PFSK-1 (cell line): ENCODE measurements around the gene COX4I1.

Experiments
- FOXP2 ChIP-seq: optimal IDR thresholded peaks from 2 replicates; pipeline ENCODE3; 2011; ENCODE audit warnings: borderline replicate concordance, control low read depth, inconsistent platforms; ENCODE audit not compliant: insufficient read depth; ENCODE audit errors: extremely low read length, extremely low read depth
- POLR2AphosphoS5 ChIP-seq: IDR thresholded peaks from 2 replicates; pipeline ENCODE4 v1.6.1; 2012; ENCODE audit warnings: low read depth, mild to moderate bottlenecking, control low read depth, low read length, moderate library complexity
- SIN3A ChIP-seq: IDR thresholded peaks from 2 replicates; pipeline ENCODE4 v1.6.1; 2012; ENCODE audit warnings: mild to moderate bottlenecking, low read length, moderate library complexity, borderline replicate concordance; ENCODE audit not compliant: insufficient read depth
- TAF1 ChIP-seq: IDR thresholded peaks from 2 replicates; pipeline ENCODE4 v1.6.1; 2012; ENCODE audit warnings: low read length, control low read depth, borderline replicate concordance; ENCODE audit not compliant: insufficient read depth
- TF ChIP-seq, protein P1 (sequence below), 2 experiments: IDR thresholded peaks; 2 replicates each; pipeline versions ENCODE4 v1.6.1 to v1.8.0; 2011 to 2012; ENCODE audit warnings: low read depth in 2 of 2, low read length in 2 of 2, control low read depth in 1 of 2, inconsistent platforms in 1 of 2, mild to moderate bottlenecking in 1 of 2, moderate library complexity in 1 of 2; ENCODE audit not compliant: insufficient read depth in 1 of 2

The COX4I1 gene

DNA sequence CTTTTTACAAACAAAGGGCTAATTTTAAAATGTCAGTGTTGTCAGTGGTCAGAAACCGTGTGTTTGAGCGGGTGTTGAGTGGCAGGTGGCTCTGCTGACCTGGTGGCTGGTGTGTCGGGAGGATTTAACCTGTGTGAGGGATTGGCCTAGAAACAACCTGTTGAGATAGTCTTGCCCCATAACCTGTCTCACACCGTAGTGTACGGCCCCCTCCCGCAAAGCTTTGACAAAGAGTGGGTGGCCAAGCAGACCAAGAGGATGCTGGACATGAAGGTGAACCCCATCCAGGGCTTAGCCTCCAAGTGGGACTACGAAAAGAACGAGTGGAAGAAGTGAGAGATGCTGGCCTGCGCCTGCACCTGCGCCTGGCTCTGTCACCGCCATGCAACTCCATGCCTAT, 7.0 kb downstream of the COX4I1 start:
- TF ChIP-seq, protein P1, sequence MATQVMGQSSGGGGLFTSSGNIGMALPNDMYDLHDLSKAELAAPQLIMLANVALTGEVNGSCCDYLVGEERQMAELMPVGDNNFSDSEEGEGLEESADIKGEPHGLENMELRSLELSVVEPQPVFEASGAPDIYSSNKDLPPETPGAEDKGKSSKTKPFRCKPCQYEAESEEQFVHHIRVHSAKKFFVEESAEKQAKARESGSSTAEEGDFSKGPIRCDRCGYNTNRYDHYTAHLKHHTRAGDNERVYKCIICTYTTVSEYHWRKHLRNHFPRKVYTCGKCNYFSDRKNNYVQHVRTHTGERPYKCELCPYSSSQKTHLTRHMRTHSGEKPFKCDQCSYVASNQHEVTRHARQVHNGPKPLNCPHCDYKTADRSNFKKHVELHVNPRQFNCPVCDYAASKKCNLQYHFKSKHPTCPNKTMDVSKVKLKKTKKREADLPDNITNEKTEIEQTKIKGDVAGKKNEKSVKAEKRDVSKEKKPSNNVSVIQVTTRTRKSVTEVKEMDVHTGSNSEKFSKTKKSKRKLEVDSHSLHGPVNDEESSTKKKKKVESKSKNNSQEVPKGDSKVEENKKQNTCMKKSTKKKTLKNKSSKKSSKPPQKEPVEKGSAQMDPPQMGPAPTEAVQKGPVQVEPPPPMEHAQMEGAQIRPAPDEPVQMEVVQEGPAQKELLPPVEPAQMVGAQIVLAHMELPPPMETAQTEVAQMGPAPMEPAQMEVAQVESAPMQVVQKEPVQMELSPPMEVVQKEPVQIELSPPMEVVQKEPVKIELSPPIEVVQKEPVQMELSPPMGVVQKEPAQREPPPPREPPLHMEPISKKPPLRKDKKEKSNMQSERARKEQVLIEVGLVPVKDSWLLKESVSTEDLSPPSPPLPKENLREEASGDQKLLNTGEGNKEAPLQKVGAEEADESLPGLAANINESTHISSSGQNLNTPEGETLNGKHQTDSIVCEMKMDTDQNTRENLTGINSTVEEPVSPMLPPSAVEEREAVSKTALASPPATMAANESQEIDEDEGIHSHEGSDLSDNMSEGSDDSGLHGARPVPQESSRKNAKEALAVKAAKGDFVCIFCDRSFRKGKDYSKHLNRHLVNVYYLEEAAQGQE (IDR thresholded peaks at IDR 0.05; ENCODE audit: insufficient read depth in 1 of 2, low read depth in 2 of 2, low read length in 2 of 2): no peak
- TF ChIP-seq FOXP2 (no peak), TAF1 (no peak)

DNA sequence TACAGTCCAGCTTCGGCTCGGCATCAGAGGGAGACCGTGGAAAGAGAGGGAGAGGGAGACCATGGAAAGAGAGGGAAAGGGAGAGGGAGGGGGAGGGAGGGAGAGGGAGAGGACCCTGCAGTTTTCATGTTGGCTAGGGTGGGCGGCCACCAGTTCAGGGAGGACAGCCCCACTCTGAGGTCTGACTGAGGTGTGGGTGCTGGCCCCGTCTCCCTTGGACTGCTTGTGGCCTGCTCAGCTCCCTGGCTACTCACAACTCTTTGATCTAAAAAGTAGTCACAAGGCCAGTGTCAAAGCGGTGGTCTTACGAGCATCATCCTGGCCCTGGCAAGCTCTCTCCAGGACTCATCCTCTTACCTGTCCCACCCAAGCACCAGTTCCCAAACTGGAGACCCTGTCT, 9.4 kb downstream of the COX4I1 start:
- TF ChIP-seq POLR2AphosphoS5 (no peak), FOXP2 (no peak), SIN3A (no peak), TAF1 (no peak)
- TF ChIP-seq, protein P1 (IDR thresholded peaks at IDR 0.05; ENCODE audit: insufficient read depth in 1 of 2, low read depth in 2 of 2, low read length in 2 of 2): no peak

DNA sequence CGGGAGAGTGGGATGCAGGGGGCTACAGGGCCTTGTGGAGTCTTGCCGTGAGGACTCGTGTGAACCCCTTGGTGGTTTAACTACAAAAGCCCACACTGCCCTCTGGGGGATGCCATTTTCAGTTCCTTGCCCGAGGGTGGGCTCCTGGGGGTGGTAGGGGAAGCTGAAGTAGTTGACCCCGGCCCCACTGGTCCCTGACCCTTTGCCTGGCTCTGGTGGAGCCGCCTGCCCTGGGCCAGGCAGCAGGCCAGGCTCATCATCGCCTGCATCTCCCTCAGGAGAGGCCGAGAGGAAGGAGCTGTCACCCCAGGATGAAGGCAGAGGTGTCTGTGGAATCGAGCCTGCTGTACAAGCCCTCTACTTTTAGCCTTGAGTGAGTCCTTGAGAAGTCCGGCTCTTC, 10.2 kb downstream of the COX4I1 start:
- TF ChIP-seq SIN3A: no peak
- no peak for TF ChIP-seq FOXP2
- TF ChIP-seq TAF1: no peak
- TF ChIP-seq, protein P1 (IDR thresholded peaks at IDR 0.05; ENCODE audit: insufficient read depth in 1 of 2, low read depth in 2 of 2, low read length in 2 of 2): no peak
- TF ChIP-seq POLR2AphosphoS5: no peak

DNA sequence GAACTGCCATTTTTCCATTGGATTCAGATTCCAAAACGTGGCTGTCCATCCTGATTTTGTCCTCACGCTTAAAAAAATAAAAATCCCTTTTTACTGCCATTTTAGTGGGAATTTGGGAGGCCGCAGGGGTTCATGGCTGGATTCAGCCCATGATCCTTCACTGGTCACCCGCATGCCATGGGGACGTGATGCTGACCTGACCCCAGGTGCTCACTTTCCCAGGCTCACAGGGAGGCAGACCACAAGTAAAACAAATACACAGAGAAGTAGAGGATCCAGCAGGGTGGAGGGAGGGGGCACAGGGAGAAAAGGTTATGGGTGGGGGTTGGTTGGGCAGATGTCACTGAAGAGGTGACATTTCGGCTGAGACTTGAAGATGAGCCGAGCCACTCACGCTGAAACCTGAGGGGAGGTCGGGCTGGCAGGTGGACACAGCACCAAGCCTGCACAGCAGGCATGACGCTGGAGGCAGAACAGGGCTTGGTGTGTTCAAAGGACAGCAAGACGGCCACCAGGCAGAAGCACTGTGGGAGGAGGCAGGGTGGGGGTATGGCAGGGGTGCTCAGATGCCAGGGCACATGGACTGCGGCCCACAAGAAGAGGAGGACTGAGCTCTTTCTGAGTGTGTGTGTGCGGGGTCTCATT, 10.7 kb downstream of the COX4I1 start:
- TF ChIP-seq POLR2AphosphoS5 (no peak), FOXP2 (no peak), SIN3A (no peak), TAF1 (no peak)
- TF ChIP-seq, protein P1 (IDR thresholded peaks at IDR 0.05; ENCODE audit: insufficient read depth in 1 of 2, low read depth in 2 of 2, low read length in 2 of 2): no peak

DNA sequence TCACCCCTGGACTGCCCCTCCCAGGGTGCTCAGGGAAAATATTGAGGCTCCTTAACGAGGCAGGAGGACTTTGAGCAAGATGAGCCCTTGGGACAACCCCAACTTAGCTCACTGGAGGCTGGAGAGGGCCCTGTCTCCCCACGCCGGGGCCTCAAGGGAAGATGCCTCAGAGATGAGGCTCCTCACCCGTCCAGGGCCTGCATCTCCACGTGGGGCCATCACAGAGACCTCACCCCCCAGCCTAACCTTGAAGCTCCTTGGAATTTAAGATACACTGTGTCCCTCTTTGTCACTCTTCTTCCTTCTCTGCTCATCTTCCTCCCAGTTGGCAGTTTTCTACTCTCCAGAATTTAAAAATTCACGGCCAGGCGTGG, 11.2 kb downstream of the COX4I1 start:
- TF ChIP-seq TAF1 (no peak), SIN3A (no peak), FOXP2 (no peak), POLR2AphosphoS5 (no peak)
- TF ChIP-seq, protein P1 (IDR thresholded peaks at IDR 0.05; ENCODE audit: insufficient read depth in 1 of 2, low read depth in 2 of 2, low read length in 2 of 2): no peak
